Vagina (tissue), 2 donors: ENCODE results near the gene NUDCD3.
"Not testable (repeated sequence)": the region's sequence is repeated elsewhere in the genome, so short reads cannot be mapped to it uniquely, and the experiment has no call there.

ENCODE experiments used
- CTCF ChIP-seq, 3 experiments: fragments of 450-650 bp in 2 of 3; fragments of 200-600 bp in 1 of 3; sonication (generic) in 1 of 3; IDR thresholded peaks; one replicate each; pipeline ENCODE4 v1.5.1; 2017 to 2019; ENCODE audit warnings: antibody characterized with exemption in 3 of 3, mild to moderate bottlenecking in 2 of 3, moderate library complexity in 2 of 3
- POLR2A ChIP-seq, 2 donors: fragments of 450-650 bp; IDR thresholded peaks; one replicate each; pipeline ENCODE4 v1.6.1; 2017; ENCODE audit warnings: antibody characterized with exemption in 2 of 2, mild to moderate bottlenecking in 2 of 2, moderate library complexity in 2 of 2
- POLR2AphosphoS5 ChIP-seq, 2 donors: sonication (generic); formaldehyde crosslinking; IDR thresholded peaks; one replicate each; pipeline ENCODE4 v1.9.0; 2017; ENCODE audit warnings: antibody characterized with exemption in 2 of 2, mild to moderate bottlenecking in 2 of 2, low read depth in 1 of 2; ENCODE audit not compliant: insufficient read depth in 1 of 2

- not testable (repeated sequence) for TF ChIP-seq CTCF (IDR thresholded peaks at IDR 0.05); POLR2A (IDR thresholded peaks at IDR 0.05); POLR2AphosphoS5 (IDR thresholded peaks at IDR 0.05; ENCODE audit: insufficient read depth in 1 of 2, low read depth in 1 of 2)
Measured at GRCh38 chr7:44506592-44507288, 16.3 kb upstream of the NUDCD3 start.
